Measurements from ENCODE around the gene CPLX3. TPM values are rescaled to one million over a fixed set of nuclear protein-coding genes. Genes with fewer than 3 reads are reported as not detected.

Gene CPLX3
- total RNA-seq = under 1 TPM in 2 of 3 donors, not detected in 1; 0.23 to 0.32 TPM

- peak in 1 of 2 donors; percentile 38 for ATAC-seq
- Mint-ChIP-seq H3K4me3 (no peak within 1 kb of the TSS), H3K9me3 (no peaks in the 10 kb centered on the region), H3K4me1 (ENCODE audit: low read depth) (peaks cover 7% of the 10 kb centered on the region), H3K36me3 (ENCODE audit: insufficient read depth) (no peaks in the 10 kb centered on the region), H3K27me3 (ENCODE audit: low read depth) (peaks cover 14% of the 10 kb centered on the region)
- no peak for DNase-seq
Measured at GRCh38 chr15:74826364-74826819, at the start of gene CPLX3. TSS of gene CPLX3 (plus strand) at chr15:74826627. CDS start at chr15:74826704, 77 bp downstream.

GRCh38 chr15:74776821-74777768 lies 49.3 kb upstream of the CPLX3 start:
- Mint-ChIP-seq H3K27me3 (ENCODE audit: low read depth) (no peaks in the 10 kb centered on the region), H3K4me1 (ENCODE audit: low read depth) (peaks cover 77% of the 10 kb centered on the region), H3K9me3 (no peaks in the 10 kb centered on the region), H3K4me3 (peak overlapping the region; percentile 71), H3K36me3 (ENCODE audit: insufficient read depth) (no peaks in the 10 kb centered on the region)
- peak; percentile 38 to 42 for ATAC-seq
- DNase-seq = peak; percentile 45

GRCh38 chr15:74777769-74778598 lies 48.4 kb upstream of the CPLX3 start:
- H3K4me1 Mint-ChIP-seq (ENCODE audit: low read depth) = peaks cover 77% of the 10 kb centered on the region
- DNase-seq (no peak), ATAC-seq (no peak)
- no peaks in the 10 kb centered on the region for H3K27me3 Mint-ChIP-seq (ENCODE audit: low read depth)
- no peaks in the 10 kb centered on the region for H3K36me3 Mint-ChIP-seq (ENCODE audit: insufficient read depth)
- peak overlapping the region; percentile 37 for H3K4me3 Mint-ChIP-seq
- no peaks in the 10 kb centered on the region for H3K9me3 Mint-ChIP-seq

- peak overlapping the region; percentile 54 for H3K4me3 Mint-ChIP-seq
- no peak for ATAC-seq
Measured at GRCh38 chr15:74778599-74778970, 47.8 kb upstream of the CPLX3 start.

GRCh38 chr15:74779162-74779648 lies 47.2 kb upstream of the CPLX3 start:
- DNase-seq = no peak

More at GRCh38 chr15:74778599-74778970, 47.8 kb upstream of the CPLX3 start:
- Mint-ChIP-seq H3K36me3 (ENCODE audit: insufficient read depth) (no peaks in the 10 kb centered on the region), H3K9me3 (no peaks in the 10 kb centered on the region), H3K27me3 (ENCODE audit: low read depth) (no peaks in the 10 kb centered on the region), H3K4me1 (ENCODE audit: low read depth) (peaks cover 77% of the 10 kb centered on the region)
- no peak for DNase-seq

GRCh38 chr15:74780523-74781430 lies 45.6 kb upstream of the CPLX3 start:
- ATAC-seq (peak; percentile 11 to 19), DNase-seq (peak; percentile 40)
- Mint-ChIP-seq H3K36me3 (ENCODE audit: insufficient read depth) (peaks cover 5% of the 10 kb centered on the region), H3K9me3 (no peaks in the 10 kb centered on the region), H3K4me3 (peak overlapping the region; percentile 84), H3K4me1 (ENCODE audit: low read depth) (peaks cover 77% of the 10 kb centered on the region), H3K27me3 (ENCODE audit: low read depth) (no peaks in the 10 kb centered on the region)

More at GRCh38 chr15:74779162-74779648, 47.2 kb upstream of the CPLX3 start:
- Mint-ChIP-seq H3K36me3 (ENCODE audit: insufficient read depth) (no peaks in the 10 kb centered on the region), H3K4me3 (peak overlapping the region; percentile 84), H3K4me1 (ENCODE audit: low read depth) (peaks cover 73% of the 10 kb centered on the region), H3K9me3 (no peaks in the 10 kb centered on the region), H3K27me3 (ENCODE audit: low read depth) (no peaks in the 10 kb centered on the region)
- ATAC-seq = no peak

GRCh38 chr15:74781431-74782258 lies 44.8 kb upstream of the CPLX3 start, which contains the start of gene CSK:
TSS of gene CSK (plus strand) at chr15:74782080. CDS start at chr15:74798298, 16,218 bp downstream.
- DNase-seq = peak; percentile 69
- no peaks in the 10 kb centered on the region for H3K27me3 Mint-ChIP-seq (ENCODE audit: low read depth)
- peaks cover 74% of the 10 kb centered on the region for H3K4me1 Mint-ChIP-seq (ENCODE audit: low read depth)
- peaks cover 8% of the 10 kb centered on the region for H3K36me3 Mint-ChIP-seq (ENCODE audit: insufficient read depth)
- no peaks in the 10 kb centered on the region for H3K9me3 Mint-ChIP-seq
- peak; percentile 61 to 62 for ATAC-seq
- peak within 1 kb of the TSS; percentile 91 for H3K4me3 Mint-ChIP-seq

GRCh38 chr15:74782259-74783071 lies 44.0 kb upstream of the CPLX3 start:
- peaks cover 74% of the 10 kb centered on the region for H3K4me1 Mint-ChIP-seq (ENCODE audit: low read depth)
- H3K27me3 Mint-ChIP-seq (ENCODE audit: low read depth) = no peaks in the 10 kb centered on the region
- H3K9me3 Mint-ChIP-seq = no peaks in the 10 kb centered on the region
- H3K36me3 Mint-ChIP-seq (ENCODE audit: insufficient read depth) = peaks cover 8% of the 10 kb centered on the region
- peak overlapping the region; percentile 91 for H3K4me3 Mint-ChIP-seq
- ATAC-seq (peak; percentile 38 to 39), DNase-seq (peak; percentile 58)

- Mint-ChIP-seq H3K4me1 (ENCODE audit: low read depth) (peaks cover 74% of the 10 kb centered on the region), H3K36me3 (ENCODE audit: insufficient read depth) (peaks cover 8% of the 10 kb centered on the region), H3K9me3 (no peaks in the 10 kb centered on the region), H3K27me3 (ENCODE audit: low read depth) (no peaks in the 10 kb centered on the region), H3K4me3 (peak overlapping the region; percentile 91)
- no peak for ATAC-seq
- no peak for DNase-seq
Measured at GRCh38 chr15:74783072-74783807, 43.2 kb upstream of the CPLX3 start.

GRCh38 chr15:74783808-74784175 lies 42.6 kb upstream of the CPLX3 start:
- H3K4me3 Mint-ChIP-seq = peak overlapping the region; percentile 91
- H3K9me3 Mint-ChIP-seq = no peaks in the 10 kb centered on the region
- peaks cover 74% of the 10 kb centered on the region for H3K4me1 Mint-ChIP-seq (ENCODE audit: low read depth)
- ATAC-seq = no peak
- H3K36me3 Mint-ChIP-seq (ENCODE audit: insufficient read depth) = peaks cover 8% of the 10 kb centered on the region
- H3K27me3 Mint-ChIP-seq (ENCODE audit: low read depth) = no peaks in the 10 kb centered on the region
- DNase-seq = no peak

- DNase-seq (no peak), ATAC-seq (no peak)
- H3K9me3 Mint-ChIP-seq = no peaks in the 10 kb centered on the region
- H3K36me3 Mint-ChIP-seq (ENCODE audit: insufficient read depth) = peaks cover 9% of the 10 kb centered on the region
- H3K4me3 Mint-ChIP-seq = peak overlapping the region; percentile 91
- peaks cover 74% of the 10 kb centered on the region for H3K4me1 Mint-ChIP-seq (ENCODE audit: low read depth)
- no peaks in the 10 kb centered on the region for H3K27me3 Mint-ChIP-seq (ENCODE audit: low read depth)
Measured at GRCh38 chr15:74784426-74785193, 41.8 kb upstream of the CPLX3 start.
